ENCODE results near the gene SAA4. TPM values are rescaled to one million over a fixed set of nuclear protein-coding genes. Genes with fewer than 3 reads are reported as not detected.
"Not testable (repeated sequence)": the region's sequence is repeated elsewhere in the genome, so short reads cannot be mapped to it uniquely, and the experiment has no call there.

The SAA4 gene
- total RNA-seq, 1 donor from 2014 or later, result not detected

DNA sequence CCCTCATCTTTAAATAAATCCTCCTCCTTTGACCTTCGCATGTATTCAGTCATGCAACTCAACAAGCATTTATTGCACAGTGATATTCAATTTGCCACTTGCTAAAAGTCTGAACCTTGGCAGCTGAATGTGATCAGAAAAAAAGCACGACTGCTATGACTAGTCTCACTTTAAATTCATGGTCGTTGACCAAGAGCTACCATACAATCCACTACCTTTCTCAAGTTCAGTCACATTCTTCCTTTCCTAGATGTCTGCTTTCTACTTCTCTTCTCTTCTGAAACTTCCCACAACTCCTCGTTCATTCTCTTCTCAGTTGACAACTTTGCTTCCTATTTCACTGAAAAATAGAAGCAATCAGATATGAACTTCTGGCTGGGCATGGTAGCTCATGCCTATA, 27.4 kb upstream of the SAA4 start:
- H3K36me3 ChIP-seq (ENCODE audit: control insufficient read depth, insufficient read depth, low read length), result no peaks in the 10 kb centered on the region
- H3K4me3 ChIP-seq (ENCODE audit: low read depth, low read length), result no peak overlapping the region
- DNase-seq (ENCODE audit: low read depth), result no peak
- TF ChIP-seq, protein P1, sequence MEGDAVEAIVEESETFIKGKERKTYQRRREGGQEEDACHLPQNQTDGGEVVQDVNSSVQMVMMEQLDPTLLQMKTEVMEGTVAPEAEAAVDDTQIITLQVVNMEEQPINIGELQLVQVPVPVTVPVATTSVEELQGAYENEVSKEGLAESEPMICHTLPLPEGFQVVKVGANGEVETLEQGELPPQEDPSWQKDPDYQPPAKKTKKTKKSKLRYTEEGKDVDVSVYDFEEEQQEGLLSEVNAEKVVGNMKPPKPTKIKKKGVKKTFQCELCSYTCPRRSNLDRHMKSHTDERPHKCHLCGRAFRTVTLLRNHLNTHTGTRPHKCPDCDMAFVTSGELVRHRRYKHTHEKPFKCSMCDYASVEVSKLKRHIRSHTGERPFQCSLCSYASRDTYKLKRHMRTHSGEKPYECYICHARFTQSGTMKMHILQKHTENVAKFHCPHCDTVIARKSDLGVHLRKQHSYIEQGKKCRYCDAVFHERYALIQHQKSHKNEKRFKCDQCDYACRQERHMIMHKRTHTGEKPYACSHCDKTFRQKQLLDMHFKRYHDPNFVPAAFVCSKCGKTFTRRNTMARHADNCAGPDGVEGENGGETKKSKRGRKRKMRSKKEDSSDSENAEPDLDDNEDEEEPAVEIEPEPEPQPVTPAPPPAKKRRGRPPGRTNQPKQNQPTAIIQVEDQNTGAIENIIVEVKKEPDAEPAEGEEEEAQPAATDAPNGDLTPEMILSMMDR (IDR thresholded peaks at IDR 0.05; ENCODE audit: insufficient read depth, low read length, poor library complexity, severe bottlenecking), result no peak
- H3K27me3 ChIP-seq (ENCODE audit: control insufficient read depth, insufficient read depth, low read length), result no peaks in the 10 kb centered on the region

DNA sequence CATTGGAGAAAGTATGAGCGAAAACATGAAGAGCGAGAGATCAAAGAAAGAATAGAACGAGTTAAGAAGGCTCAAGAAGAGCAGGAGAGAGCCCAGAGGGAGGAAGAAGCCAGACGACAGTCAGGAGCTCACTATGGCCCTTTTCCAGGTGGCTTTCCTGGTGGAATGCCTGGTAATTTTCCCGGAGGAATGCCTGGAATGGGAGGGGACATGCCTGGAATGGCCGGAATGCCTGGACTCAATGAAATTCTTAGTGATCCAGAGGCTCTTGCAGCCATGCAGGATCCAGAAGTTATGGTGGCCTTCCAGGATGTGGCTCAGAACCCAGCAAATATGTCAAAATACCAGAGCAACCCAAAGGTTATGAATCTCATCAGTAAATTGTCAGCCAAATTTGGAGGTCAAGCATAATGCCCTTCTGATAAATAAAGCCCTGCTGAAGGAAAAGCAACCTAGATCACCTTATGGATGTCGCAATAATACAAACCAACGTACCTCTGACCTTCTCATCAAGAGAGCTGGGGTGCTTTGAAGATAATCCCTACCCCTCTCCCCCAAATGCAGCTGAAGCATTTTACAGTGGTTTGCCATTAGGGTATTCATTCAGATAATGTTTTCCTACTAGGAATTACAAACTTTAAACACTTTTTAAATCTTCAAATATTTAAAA, 26.2 kb upstream of the SAA4 start:
- not testable (repeated sequence) for H3K27me3 ChIP-seq (ENCODE audit: control insufficient read depth, insufficient read depth, low read length); DNase-seq (ENCODE audit: low read depth); H3K36me3 ChIP-seq (ENCODE audit: control insufficient read depth, insufficient read depth, low read length); H3K4me3 ChIP-seq (ENCODE audit: low read depth, low read length)

DNA sequence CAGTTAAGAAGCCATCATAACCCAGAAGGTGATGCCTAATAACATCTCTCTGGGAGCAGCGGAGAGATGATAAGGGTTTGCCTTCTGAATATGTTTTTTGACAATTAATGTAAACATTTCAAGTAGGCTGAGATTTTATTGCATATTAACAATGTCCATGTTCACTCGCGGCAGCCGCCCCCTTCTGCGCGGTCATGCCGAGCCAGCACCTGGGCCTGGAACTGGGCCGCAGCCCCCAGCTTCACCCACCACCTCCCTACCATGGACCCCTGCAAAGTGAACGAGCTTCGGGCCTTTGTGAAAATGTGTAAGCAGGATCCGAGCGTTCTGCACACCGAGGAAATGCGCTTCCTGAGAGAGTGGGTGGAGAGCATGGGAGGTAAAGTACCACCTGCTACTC, 25.1 kb upstream of the SAA4 start:
- H3K4me3 ChIP-seq (ENCODE audit: low read depth, low read length), result no peak overlapping the region
- DNase-seq (ENCODE audit: low read depth), result no peak
- H3K36me3 ChIP-seq (ENCODE audit: control insufficient read depth, insufficient read depth, low read length), result no peaks in the 10 kb centered on the region
- no peaks in the 10 kb centered on the region for H3K27me3 ChIP-seq (ENCODE audit: control insufficient read depth, insufficient read depth, low read length)
- TF ChIP-seq, protein P1 (IDR thresholded peaks at IDR 0.05; ENCODE audit: insufficient read depth, low read length, poor library complexity, severe bottlenecking), result no peak

DNA sequence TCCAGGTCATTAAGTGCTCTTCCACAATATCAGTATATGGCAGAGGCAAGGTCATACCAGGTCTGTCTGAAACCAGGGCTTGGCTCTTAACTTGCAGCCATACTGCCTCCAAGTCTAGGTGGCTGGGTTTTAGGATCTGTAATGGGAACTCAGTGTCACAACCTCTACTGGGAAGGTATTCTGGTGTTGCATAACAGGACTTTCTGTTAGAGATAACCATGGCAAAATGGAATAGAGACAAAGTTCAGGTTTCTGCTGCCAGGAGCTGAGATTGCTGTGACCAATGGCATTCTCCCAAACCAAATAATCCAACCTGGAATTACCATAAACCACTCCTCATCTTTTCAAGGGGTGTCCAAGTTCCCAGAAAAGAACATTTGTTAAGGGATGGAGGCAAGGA, 22.7 kb upstream of the SAA4 start:
- Histone ChIP-seq H3K27me3 (ENCODE audit: control insufficient read depth, insufficient read depth, low read length) (no peaks in the 10 kb centered on the region), H3K4me3 (ENCODE audit: low read depth, low read length) (no peak overlapping the region), H3K36me3 (ENCODE audit: control insufficient read depth, insufficient read depth, low read length) (no peaks in the 10 kb centered on the region)
- no peak for DNase-seq (ENCODE audit: low read depth)
- TF ChIP-seq, protein P1 (IDR thresholded peaks at IDR 0.05; ENCODE audit: insufficient read depth, low read length, poor library complexity, severe bottlenecking), result no peak

DNA sequence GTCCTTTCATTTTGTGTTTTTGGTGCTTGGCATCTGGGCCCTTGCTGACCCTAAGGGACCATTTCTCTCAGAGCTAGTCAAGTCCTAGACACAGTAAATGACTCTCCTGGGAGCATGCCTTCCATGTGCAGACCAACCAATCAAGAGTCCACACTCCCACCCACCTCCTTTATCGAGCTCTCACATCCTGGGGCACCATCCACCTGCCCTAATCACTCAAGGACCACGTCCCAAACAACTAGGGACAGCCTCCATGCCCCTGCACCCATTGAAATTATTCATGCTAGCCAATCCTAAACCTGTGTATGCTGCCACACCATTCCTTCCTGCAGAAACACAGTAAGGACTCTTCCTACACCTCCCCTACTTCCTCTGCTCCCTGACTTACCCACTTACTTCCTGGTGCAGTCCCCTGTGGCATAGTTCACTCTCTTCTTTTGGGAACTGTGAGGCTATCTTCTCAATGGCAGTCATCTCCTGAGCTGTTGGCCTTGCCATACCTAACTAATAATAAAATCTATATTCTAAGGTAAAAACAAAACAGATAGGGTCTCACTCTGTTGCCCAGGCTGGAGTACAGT, 18.3 kb upstream of the SAA4 start:
- Histone ChIP-seq H3K36me3 (ENCODE audit: control insufficient read depth, insufficient read depth, low read length) (no peaks in the 10 kb centered on the region), H3K4me3 (ENCODE audit: low read depth, low read length) (no peak overlapping the region), H3K27me3 (ENCODE audit: control insufficient read depth, insufficient read depth, low read length) (no peaks in the 10 kb centered on the region)
- no peak for DNase-seq (ENCODE audit: low read depth)
- TF ChIP-seq, protein P1 (IDR thresholded peaks at IDR 0.05; ENCODE audit: insufficient read depth, low read length, poor library complexity, severe bottlenecking), result no peak

DNA sequence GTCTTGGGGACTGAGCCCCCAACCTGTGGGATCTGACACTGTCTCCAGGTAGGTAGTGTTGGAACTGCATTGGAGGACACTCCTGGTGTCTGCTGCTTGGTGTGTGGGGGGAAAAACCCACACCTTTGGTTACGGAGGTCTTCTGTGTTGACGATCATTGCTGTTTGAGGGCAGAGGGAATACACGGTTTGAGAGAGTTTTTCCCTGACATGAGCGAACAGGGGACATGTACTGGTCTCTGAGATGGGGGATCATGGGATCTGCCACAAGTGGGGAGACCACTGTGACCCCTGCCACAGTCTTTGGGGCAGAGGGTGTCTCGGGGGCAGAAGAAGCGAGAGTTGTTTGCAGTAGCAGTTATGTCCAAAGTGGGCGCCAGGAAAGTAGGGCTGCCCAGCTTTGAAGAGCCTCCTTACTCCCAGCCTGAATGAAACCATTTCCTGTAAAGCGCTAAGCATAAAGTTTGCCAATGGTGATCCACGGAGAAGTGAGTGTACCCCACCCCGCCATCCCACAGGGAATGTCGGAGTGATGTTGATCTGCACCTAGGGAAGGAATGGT, 17.3 kb upstream of the SAA4 start:
- Histone ChIP-seq H3K4me3 (ENCODE audit: low read depth, low read length) (no peak overlapping the region), H3K36me3 (ENCODE audit: control insufficient read depth, insufficient read depth, low read length) (no peaks in the 10 kb centered on the region), H3K27me3 (ENCODE audit: control insufficient read depth, insufficient read depth, low read length) (no peaks in the 10 kb centered on the region)
- DNase-seq (ENCODE audit: low read depth), result no peak
- TF ChIP-seq, protein P1 (IDR thresholded peaks at IDR 0.05; ENCODE audit: insufficient read depth, low read length, poor library complexity, severe bottlenecking), result no peak
